GM21526 (cell line): ENCODE data around the gene CFAP52.
A peak's percentile ranks its signal among the peaks of the same experiment; 100 is the strongest.
"Not testable (repeated sequence)": the region's sequence is repeated elsewhere in the genome, so short reads cannot be mapped to it uniquely, and the experiment has no call there.

Source experiments
- ATAC-seq: cut with Tn5 transposase; IDR thresholded peaks from one replicate; pipeline ENCODE4 v1.9.1; 2021; ENCODE audit warnings: moderate library complexity; ENCODE audit not compliant: unreplicated experiment, low FRiP score

The CFAP52 gene

GRCh38 chr17:9568957-9569588 lies 7.4 kb upstream of the CFAP52 start:
- no peak for ATAC-seq

- ATAC-seq = no peak
These were observed 5.2 kb upstream of the CFAP52 start for GRCh38 chr17:9571201-9571600.

GRCh38 chr17:9575381-9576101 lies 901 bp upstream of the CFAP52 start, which contains the start of gene STX8:
STX8 (minus strand) TSS chr17:9575820; CDS start chr17:9575808, 12 bp downstream.
- peak; percentile 66 for ATAC-seq

GRCh38 chr17:9577373-9577709 lies 899 bp downstream of the CFAP52 start:
- no peak for ATAC-seq

- ATAC-seq = no peak
These were observed 11.7 kb downstream of the CFAP52 start for GRCh38 chr17:9587969-9588656.

- ATAC-seq = no peak
These were observed 17.6 kb downstream of the CFAP52 start for GRCh38 chr17:9594065-9594464.

- ATAC-seq = not testable (repeated sequence)
These were observed 21.2 kb downstream of the CFAP52 start for GRCh38 chr17:9597638-9598037.

GRCh38 chr17:9598661-9599060 lies 22.2 kb downstream of the CFAP52 start:
- no peak for ATAC-seq

- not testable (repeated sequence) for ATAC-seq
These were observed 28.1 kb downstream of the CFAP52 start for GRCh38 chr17:9604583-9604982.

GRCh38 chr17:9606453-9606852 lies 30.0 kb downstream of the CFAP52 start:
- no peak for ATAC-seq

- ATAC-seq = not testable (repeated sequence)
These were observed 30.6 kb downstream of the CFAP52 start for GRCh38 chr17:9607058-9607457.

- no peak for ATAC-seq
These were observed 35.1 kb downstream of the CFAP52 start for GRCh38 chr17:9611557-9611956.

- ATAC-seq = no peak
These were observed 35.6 kb downstream of the CFAP52 start for GRCh38 chr17:9612006-9612405.

- no peak for ATAC-seq
These were observed 39.0 kb downstream of the CFAP52 start for GRCh38 chr17:9615486-9615885.

- ATAC-seq = no peak
These were observed 46.5 kb downstream of the CFAP52 start for GRCh38 chr17:9622961-9623360.

- no peak for ATAC-seq
These were observed 52.1 kb downstream of the CFAP52 start for GRCh38 chr17:9628509-9628908.

- ATAC-seq = no peak
These were observed 56.3 kb downstream of the CFAP52 start for GRCh38 chr17:9632741-9633140.

- ATAC-seq = no peak
These were observed 58.9 kb downstream of the CFAP52 start for GRCh38 chr17:9635340-9635739.

GRCh38 chr17:9636501-9636900 lies 60.1 kb downstream of the CFAP52 start:
- ATAC-seq = no peak

- not testable (repeated sequence) for ATAC-seq
These were observed 63.9 kb downstream of the CFAP52 start for GRCh38 chr17:9640388-9640787.

- ATAC-seq = no peak
These were observed 67.2 kb downstream of the CFAP52 start for GRCh38 chr17:9643611-9644010.
